KG1 (cell line): Measurements from ENCODE around the gene ZNF738.
"Not testable (repeated sequence)": the region's sequence is repeated elsewhere in the genome, so short reads cannot be mapped to it uniquely, and the experiment has no call there.

ENCODE experiments used
- DNase-seq: peaks from one replicate; lab custom pipeline; 2025; lab: John Stamatoyannopoulos, UW

ZNF738 gene

DNA sequence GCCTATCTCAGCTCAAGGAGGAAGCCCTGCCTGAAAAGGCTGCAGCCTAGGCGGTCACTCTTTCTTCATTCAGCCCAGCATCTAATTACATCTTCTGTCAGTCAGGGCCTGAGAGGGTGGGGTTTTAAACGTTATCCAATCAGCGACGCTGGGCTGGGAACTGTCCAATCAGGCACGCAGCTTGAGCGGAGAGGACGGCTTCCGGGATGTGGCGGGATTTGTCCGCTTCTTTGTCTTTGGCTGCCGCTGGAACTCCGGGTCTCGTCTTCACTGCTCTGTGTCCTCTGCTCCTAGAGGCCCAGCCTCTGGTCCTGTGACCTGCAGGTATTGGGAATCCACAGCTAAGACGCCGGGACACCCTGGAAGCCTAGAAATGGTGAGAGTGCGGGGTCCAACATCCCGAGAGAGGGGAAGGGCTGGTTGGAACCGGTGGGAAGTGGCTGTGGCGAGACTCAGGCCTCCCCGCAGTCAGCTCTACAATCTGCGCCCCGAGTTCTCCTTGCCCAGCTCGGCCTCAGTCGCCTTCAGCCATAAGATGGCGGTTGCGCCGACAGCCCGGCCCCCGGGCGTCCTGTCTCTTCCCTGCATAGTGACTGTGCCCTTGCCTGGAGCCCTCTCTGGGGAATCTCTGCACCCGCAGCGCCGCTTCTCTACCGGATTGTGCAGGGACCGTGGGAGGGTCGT, at the start of gene ZNF738:
TSS of gene ZNF738 (plus strand) at position 233 of the 684 bp plus-strand sequence. CDS start at position 374, 141 bp downstream.
- DNase-seq = peak; percentile 64

DNA sequence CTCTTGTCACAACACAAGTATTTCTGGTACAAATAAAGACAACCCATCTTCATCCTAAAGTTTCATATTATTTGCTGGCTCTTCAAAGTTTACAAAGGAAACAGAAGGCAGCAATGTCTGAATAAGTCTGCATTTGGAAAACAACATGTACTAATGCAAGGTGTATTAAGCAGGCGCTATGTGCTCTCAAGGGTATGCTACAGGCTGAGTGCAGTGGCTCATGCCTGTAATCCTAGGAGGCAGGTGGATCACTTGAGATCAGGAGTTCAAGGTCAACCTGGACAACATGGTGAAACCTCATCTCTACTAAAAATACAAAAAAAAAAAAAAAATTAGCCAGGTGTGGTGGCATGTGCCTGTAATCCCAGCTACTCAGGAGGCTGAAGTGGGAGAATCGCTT, 46.0 kb upstream of the ZNF738 start:
- DNase-seq = not testable (repeated sequence)

GRCh38 chr19:21314676-21315075, 44.1 kb upstream of the ZNF738 start:
- no peak for DNase-seq

- no peak for DNase-seq
These were observed 41.0 kb upstream of the ZNF738 start for GRCh38 chr19:21317821-21318220.

GRCh38 chr19:21321134-21321533, 37.7 kb upstream of the ZNF738 start:
- no peak for DNase-seq

DNA sequence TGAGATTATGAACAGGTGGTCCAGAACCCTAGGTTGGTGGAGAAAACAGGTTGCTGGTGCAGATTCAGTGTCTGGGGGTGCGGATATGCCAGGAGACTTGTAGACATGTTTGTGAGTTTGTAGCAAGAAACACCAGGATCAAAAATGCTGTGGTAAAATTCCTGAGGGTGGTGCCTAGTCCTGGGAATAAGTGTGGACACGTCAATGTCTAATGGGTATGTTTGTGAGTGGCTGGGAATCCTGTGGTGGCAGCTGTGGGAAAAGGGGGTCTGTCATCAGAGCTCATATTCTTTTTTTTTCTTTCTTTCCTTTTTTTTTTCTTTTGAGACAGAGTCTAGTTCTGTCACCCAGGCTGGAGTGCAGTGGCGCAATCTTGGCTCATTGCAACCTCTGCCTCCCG, 36.8 kb upstream of the ZNF738 start:
- no peak for DNase-seq

GRCh38 chr19:21322528-21322927, 36.3 kb upstream of the ZNF738 start:
- no peak for DNase-seq

GRCh38 chr19:21323000-21323399, 35.8 kb upstream of the ZNF738 start:
- no peak for DNase-seq

- DNase-seq = no peak
These were observed 32.6 kb upstream of the ZNF738 start for GRCh38 chr19:21326169-21326568.

GRCh38 chr19:21328406-21328805, 30.4 kb upstream of the ZNF738 start:
- DNase-seq = no peak

- DNase-seq = peak; percentile 80
These were observed 29.8 kb upstream of the ZNF738 start, which contains the start of gene ZNF708 for GRCh38 chr19:21328885-21329605. Gene ZNF708, minus strand, starts transcription at chr19:21329410. Its CDS starts 198 bp downstream, at chr19:21329212.

GRCh38 chr19:21335721-21336120, 23.1 kb upstream of the ZNF738 start:
- DNase-seq = no peak

- DNase-seq = not testable (repeated sequence)
These were observed 14.0 kb upstream of the ZNF738 start for GRCh38 chr19:21344841-21345240.

- no peak for DNase-seq
These were observed 6.0 kb upstream of the ZNF738 start for GRCh38 chr19:21352830-21353229.

DNA sequence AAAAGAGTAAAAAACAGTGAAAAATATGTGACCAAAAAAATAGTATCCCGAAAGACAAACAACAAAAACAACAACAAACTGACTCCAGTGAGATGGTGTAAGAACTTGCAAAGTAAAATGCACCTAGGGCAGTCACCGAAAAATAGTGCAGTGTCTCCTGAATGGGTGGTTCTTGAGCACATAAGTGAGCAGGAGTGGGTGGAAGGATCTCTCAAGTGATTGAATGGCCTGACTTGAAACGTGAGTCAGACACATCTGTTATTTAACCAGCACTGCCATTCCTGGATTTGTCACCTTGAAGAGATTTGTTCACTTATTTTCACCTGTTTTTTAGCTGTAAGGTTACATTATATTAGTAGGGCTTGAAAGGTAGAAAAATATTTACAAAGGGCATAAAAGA, 3.5 kb downstream of the ZNF738 start:
- DNase-seq = no peak

DNA sequence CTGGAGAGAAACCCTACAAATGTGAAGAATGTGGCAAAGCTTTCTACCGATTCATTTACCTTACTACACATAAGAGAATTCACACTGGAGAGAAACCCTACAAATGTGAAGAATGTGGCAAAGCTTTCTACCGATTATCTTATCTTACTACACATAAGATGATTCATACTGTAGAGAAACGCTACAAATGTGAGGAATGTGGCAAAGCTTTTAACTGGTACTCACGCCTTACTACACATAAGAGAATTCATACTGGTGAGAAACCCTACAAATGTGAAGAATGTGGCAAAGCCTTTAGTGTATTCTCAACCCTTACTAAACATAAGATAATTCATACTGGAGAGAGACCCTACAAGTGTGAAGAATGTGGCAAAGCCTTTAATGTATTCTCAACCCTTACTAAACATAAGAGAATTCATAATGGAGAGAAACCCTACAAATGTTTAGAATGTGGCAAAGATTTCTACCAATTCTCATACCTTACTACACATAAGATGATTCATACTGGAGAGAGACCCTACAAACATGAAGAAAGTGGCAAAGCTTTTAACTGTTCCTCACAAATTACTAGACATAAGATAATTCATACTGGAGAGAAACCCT, 25.3 kb downstream of the ZNF738 start:
- DNase-seq = no peak

GRCh38 chr19:21396121-21396520, 37.3 kb downstream of the ZNF738 start:
- no peak for DNase-seq

DNA sequence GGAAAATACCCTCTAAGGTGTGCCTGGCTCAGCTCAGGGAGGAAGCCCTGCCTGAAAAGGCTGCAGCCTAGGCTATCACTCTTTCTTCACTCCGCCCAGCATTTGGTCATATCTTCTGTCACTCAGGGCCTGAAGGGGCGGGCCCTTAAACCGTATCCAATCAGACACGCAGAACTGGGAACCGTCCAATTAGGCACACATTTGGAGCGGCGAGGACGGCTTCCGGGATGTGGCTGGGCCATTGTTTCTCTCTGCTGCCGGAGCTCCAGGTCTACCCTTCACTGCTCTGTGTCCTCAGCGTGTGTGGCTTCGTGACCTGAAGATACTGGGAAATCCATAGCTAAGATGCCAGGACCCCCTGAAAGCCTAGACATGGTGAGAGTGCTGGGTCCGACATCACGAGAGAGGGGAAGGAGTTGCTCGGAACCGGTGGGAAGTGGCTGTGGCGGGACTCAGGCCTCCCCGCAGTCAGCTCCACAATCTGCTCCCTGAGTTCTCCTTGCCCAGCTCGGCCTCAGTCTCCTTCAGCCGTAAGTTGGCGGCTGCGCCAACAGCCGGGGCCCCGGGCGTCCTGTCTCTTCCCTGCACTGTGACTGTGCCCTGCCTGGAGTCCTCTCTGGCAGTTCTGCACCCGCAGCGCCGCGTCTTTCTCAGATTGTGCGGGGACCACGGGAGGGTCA, 38.2 kb downstream of the ZNF738 start, which contains the start of gene ZNF493:
TSS of gene ZNF493 (plus strand) at position 241 of the 680 bp plus-strand sequence. CDS start at position 346, 105 bp downstream.
- peak; percentile 95 for DNase-seq

GRCh38 chr19:21398851-21399250, 40.1 kb downstream of the ZNF738 start:
- DNase-seq = no peak

DNA sequence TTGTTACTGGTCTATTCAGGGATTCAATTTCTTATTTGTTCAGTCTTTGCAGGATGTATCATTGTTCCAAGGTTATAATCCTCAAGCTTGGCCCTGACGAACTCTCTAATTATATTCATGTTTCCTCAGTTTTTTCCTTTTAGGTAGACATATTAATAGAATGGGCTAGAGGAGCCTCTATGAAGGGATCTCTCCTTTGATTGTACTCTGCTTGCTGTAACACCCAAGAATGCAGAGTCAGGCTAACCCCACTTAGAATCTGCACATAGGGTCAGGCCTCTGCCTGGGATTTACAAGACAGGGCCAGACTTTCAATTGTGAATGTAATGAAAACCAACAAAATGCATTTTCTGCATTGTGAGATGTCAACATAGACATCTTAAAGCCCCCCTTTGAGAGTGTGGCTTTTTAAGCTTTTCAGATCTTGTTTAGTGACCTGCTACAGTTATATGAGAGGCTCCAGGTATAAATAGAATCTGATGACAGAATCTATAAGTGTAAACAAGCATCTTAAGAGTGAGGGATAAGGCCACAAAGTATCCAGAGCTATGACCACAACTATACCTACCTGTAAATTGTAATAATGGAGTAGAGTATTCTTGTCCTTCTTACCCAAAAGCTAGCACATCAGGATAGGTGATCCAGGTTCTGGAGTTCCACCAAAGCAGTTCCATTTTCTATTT, 43.6 kb downstream of the ZNF738 start:
- DNase-seq = no peak

GRCh38 chr19:21410166-21410565, 51.4 kb downstream of the ZNF738 start:
- no peak for DNase-seq

DNA sequence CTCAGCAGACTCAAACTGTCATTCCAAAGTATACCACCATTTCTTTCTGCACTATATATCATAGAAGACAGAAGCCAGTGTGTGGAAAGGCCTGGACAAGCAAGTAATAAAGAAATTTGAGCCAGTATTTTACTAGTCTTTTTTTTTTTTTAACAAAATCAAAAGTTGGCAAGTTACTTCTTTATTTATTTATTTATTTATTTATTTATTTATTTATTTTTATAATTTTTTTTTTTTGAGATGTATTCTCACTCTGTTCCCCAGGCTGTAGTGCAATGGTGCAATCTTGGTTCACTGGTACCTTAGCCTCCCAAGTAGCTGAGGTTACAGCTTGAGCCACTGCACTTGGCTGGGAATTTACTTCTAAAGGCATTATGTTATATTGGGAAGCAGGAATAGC, 63.4 kb downstream of the ZNF738 start:
- DNase-seq = no peak
